Measurements from ENCODE around the gene ATP8B1. TPM values are rescaled to one million over a fixed set of nuclear protein-coding genes. Genes with fewer than 3 reads are reported as not detected.

The ATP8B1 gene
- total and polyA plus RNA-seq, 9 of the 15 experiments (the other 6 are each of a cell fraction or from before 2014, with no cell fraction given) = 0.01 to 0.22 (median 0.03) TPM; not detected in 3

DNA sequence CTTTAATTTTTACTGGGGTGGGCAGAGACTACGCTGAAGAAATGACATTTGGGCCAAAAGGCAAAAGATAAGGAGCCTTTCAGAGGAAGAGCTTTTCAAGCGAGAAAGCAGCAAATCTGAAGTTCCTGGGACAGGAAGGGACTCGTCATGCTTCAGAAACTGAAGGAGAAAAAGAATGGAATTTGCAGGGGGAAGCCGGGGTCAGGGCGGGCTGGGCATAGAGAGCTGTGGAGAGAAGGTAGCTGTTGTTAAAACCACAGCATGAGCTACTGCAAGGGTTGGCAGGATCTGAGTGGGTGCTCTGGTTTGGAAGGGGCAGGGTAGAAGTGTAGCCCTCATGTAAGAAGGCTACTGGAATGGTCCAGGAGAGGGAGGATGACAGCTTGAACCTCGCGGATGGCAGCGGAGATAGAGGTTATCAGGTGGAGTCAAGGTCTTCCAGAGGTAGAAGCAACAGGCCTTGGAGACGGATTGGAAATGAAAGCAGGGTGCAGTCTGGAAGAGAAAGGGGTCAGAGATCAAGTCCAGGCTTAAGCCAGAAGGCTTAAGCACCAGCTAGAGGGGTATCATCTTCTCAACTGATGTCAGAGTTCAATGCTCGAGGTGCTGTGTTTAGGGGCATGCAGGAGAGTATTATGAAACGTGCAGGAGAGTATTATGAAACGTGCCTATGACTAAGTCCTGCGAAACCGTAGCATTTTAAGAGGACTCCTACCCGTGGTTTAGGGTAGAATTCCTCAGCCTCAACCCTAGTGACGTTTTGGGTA, 18.9 kb downstream of the ATP8B1 start (continued):
- TF ChIP-seq, protein P1, sequence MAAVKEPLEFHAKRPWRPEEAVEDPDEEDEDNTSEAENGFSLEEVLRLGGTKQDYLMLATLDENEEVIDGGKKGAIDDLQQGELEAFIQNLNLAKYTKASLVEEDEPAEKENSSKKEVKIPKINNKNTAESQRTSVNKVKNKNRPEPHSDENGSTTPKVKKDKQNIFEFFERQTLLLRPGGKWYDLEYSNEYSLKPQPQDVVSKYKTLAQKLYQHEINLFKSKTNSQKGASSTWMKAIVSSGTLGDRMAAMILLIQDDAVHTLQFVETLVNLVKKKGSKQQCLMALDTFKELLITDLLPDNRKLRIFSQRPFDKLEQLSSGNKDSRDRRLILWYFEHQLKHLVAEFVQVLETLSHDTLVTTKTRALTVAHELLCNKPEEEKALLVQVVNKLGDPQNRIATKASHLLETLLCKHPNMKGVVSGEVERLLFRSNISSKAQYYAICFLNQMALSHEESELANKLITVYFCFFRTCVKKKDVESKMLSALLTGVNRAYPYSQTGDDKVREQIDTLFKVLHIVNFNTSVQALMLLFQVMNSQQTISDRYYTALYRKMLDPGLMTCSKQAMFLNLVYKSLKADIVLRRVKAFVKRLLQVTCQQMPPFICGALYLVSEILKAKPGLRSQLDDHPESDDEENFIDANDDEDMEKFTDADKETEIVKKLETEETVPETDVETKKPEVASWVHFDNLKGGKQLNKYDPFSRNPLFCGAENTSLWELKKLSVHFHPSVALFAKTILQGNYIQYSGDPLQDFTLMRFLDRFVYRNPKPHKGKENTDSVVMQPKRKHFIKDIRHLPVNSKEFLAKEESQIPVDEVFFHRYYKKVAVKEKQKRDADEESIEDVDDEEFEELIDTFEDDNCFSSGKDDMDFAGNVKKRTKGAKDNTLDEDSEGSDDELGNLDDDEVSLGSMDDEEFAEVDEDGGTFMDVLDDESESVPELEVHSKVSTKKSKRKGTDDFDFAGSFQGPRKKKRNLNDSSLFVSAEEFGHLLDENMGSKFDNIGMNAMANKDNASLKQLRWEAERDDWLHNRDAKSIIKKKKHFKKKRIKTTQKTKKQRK (IDR thresholded peaks at IDR 0.05; ENCODE audit: borderline replicate concordance, low read depth, low read length) = no peak
- TF ChIP-seq LEF1 (IDR thresholded peaks at IDR 0.05) = no peak
- no peak for TF ChIP-seq SAFB2 (IDR thresholded peaks at IDR 0.05; ENCODE audit: borderline replicate concordance, low read depth, low read length, severe bottlenecking)
- TF ChIP-seq SRSF3 (IDR thresholded peaks at IDR 0.05; ENCODE audit: insufficient read depth, low read length) = no peak
- no peak for TF ChIP-seq ZFP36 (IDR thresholded peaks at IDR 0.05; ENCODE audit: low read depth, low read length, partially characterized antibody)
- TF ChIP-seq EHMT2 (IDR thresholded peaks at IDR 0.05) = no peak
- no peak for TF ChIP-seq CC2D1A (IDR thresholded peaks at IDR 0.05)
- no peak for TF ChIP-seq ZNF324 (CRISPR knock-in tag; IDR thresholded peaks at IDR 0.05)
- no peak for TF ChIP-seq CHD4 (IDR thresholded peaks at IDR 0.05; ENCODE audit: insufficient read depth, insufficient replicate concordance, low read depth, low read length, poor library complexity, severe bottlenecking)
- no peak for TF ChIP-seq NCOA4 (IDR thresholded peaks at IDR 0.05; ENCODE audit: partially characterized antibody)
- TF ChIP-seq ZNF253 (CRISPR knock-in tag; conservative IDR thresholded peaks at IDR 0.05) = no peak
- TF ChIP-seq ZNF707 (CRISPR knock-in tag; conservative IDR thresholded peaks at IDR 0.05) = no peak
- no peak for TF ChIP-seq NFXL1 (CRISPR knock-in tag; IDR thresholded peaks at IDR 0.05)
- no peak for TF ChIP-seq SRF (CRISPR knock-in tag; IDR thresholded peaks at IDR 0.05)
- TF ChIP-seq, protein P2, sequence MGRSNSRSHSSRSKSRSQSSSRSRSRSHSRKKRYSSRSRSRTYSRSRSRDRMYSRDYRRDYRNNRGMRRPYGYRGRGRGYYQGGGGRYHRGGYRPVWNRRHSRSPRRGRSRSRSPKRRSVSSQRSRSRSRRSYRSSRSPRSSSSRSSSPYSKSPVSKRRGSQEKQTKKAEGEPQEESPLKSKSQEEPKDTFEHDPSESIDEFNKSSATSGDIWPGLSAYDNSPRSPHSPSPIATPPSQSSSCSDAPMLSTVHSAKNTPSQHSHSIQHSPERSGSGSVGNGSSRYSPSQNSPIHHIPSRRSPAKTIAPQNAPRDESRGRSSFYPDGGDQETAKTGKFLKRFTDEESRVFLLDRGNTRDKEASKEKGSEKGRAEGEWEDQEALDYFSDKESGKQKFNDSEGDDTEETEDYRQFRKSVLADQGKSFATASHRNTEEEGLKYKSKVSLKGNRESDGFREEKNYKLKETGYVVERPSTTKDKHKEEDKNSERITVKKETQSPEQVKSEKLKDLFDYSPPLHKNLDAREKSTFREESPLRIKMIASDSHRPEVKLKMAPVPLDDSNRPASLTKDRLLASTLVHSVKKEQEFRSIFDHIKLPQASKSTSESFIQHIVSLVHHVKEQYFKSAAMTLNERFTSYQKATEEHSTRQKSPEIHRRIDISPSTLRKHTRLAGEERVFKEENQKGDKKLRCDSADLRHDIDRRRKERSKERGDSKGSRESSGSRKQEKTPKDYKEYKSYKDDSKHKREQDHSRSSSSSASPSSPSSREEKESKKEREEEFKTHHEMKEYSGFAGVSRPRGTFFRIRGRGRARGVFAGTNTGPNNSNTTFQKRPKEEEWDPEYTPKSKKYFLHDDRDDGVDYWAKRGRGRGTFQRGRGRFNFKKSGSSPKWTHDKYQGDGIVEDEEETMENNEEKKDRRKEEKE (IDR thresholded peaks at IDR 0.05; ENCODE audit: borderline replicate concordance in 1 of 2, control insufficient read depth in 1 of 2, low read depth in 2 of 2, low read length in 1 of 2) = no peak
- TF ChIP-seq RBM25 (IDR thresholded peaks at IDR 0.05; ENCODE audit: low read depth, low read length, severe bottlenecking) = no peak
